ENCODE data around the gene RPL38.
"Not testable (repeated sequence)": the region's sequence is repeated elsewhere in the genome, so short reads cannot be mapped to it uniquely, and the experiment has no call there.

RPL38 gene

GRCh38 chr17:74172700-74173099 lies 30.8 kb upstream of the RPL38 start:
- no peak overlapping the region for H3K9ac ChIP-seq (ENCODE audit: low read depth, low read length)
- H3K9me3 ChIP-seq (ENCODE audit: control insufficient read depth, insufficient read depth, low read length): no peaks in the 10 kb centered on the region
- no peaks in the 10 kb centered on the region; the same call in 1 of the 2 replicates for H3K4me1 ChIP-seq (ENCODE audit: insufficient read depth, low read length)
- H3K36me3 ChIP-seq (ENCODE audit: insufficient read depth, low read length): no peaks in the 10 kb centered on the region

DNA sequence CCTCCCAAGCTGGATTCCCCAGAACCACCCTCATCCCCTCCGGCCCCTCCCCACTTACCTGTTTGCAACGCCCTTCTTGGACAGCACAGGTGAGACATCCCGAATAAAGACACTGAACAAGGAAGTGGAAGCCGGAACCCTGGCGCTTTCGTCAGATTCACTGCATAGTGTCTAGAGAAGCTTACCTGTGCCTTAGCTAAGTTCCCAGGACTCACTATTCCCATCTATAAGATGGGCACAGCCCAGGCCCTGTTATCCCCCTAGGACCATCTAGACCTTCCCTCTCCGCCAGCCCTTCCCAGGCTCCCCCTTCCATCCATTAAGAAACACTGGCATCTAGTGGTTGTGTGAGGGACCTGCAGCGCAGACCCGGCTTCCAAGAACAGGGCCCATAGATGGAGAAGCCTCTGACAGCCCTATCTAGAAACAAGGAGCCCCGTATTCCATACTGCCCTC lies 26.9 kb upstream of the RPL38 start:
- H3K36me3 ChIP-seq (ENCODE audit: insufficient read depth, low read length): no peaks in the 10 kb centered on the region
- no peak overlapping the region for H3K9ac ChIP-seq (ENCODE audit: low read depth, low read length)
- H3K4me1 ChIP-seq (ENCODE audit: insufficient read depth, low read length): no peaks in the 10 kb centered on the region; the same call in 1 of the 2 replicates
- H3K9me3 ChIP-seq (ENCODE audit: control insufficient read depth, insufficient read depth, low read length): no peaks in the 10 kb centered on the region

- Histone ChIP-seq H3K9me3 (ENCODE audit: control insufficient read depth, insufficient read depth, low read length) (no peaks in the 10 kb centered on the region), H3K36me3 (ENCODE audit: insufficient read depth, low read length) (no peaks in the 10 kb centered on the region), H3K9ac (ENCODE audit: low read depth, low read length) (no peak overlapping the region), H3K4me1 (ENCODE audit: insufficient read depth, low read length) (no peaks in the 10 kb centered on the region; the same call in 1 of the 2 replicates)
Observed at GRCh38 chr17:74177018-74177450, 26.4 kb upstream of the RPL38 start.

DNA sequence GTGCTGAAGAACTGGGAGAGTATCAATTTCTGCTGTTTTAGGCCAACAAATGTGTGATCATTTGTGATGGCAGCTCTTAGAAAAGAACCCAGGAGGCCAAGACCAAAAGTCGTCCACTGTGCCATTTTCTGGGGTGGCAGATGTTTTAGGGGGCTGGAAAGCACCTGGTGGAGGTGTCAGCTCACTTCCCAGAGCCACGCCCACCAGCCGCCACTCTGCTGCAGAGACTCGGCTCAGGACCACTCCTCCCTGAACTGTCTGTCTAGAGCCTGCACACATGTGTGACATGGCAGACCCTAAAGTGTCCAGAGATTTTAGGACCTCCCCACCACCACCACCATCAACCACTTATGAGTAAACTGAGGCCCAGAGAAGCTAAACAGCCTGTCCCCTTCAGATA lies 23.9 kb upstream of the RPL38 start:
- no peaks in the 10 kb centered on the region for H3K9me3 ChIP-seq (ENCODE audit: control insufficient read depth, insufficient read depth, low read length)
- H3K9ac ChIP-seq (ENCODE audit: low read depth, low read length): no peak overlapping the region
- H3K36me3 ChIP-seq (ENCODE audit: insufficient read depth, low read length): no peaks in the 10 kb centered on the region
- no peaks in the 10 kb centered on the region; the same call in 1 of the 2 replicates for H3K4me1 ChIP-seq (ENCODE audit: insufficient read depth, low read length)

GRCh38 chr17:74180336-74180735 lies 23.1 kb upstream of the RPL38 start:
- H3K4me1 ChIP-seq (ENCODE audit: insufficient read depth, low read length): no peaks in the 10 kb centered on the region; the same call in 1 of the 2 replicates
- H3K9me3 ChIP-seq (ENCODE audit: control insufficient read depth, insufficient read depth, low read length): no peaks in the 10 kb centered on the region
- no peak overlapping the region for H3K9ac ChIP-seq (ENCODE audit: low read depth, low read length)
- H3K36me3 ChIP-seq (ENCODE audit: insufficient read depth, low read length): no peaks in the 10 kb centered on the region

- Histone ChIP-seq H3K36me3 (ENCODE audit: insufficient read depth, low read length) (no peaks in the 10 kb centered on the region), H3K9me3 (ENCODE audit: control insufficient read depth, insufficient read depth, low read length) (no peaks in the 10 kb centered on the region), H3K9ac (ENCODE audit: low read depth, low read length) (no peak overlapping the region), H3K4me1 (ENCODE audit: insufficient read depth, low read length) (no peaks in the 10 kb centered on the region; the same call in 1 of the 2 replicates)
Observed at GRCh38 chr17:74181341-74181740, 22.1 kb upstream of the RPL38 start.

- Histone ChIP-seq H3K9me3 (ENCODE audit: control insufficient read depth, insufficient read depth, low read length) (no peaks in the 10 kb centered on the region), H3K36me3 (ENCODE audit: insufficient read depth, low read length) (no peaks in the 10 kb centered on the region), H3K4me1 (ENCODE audit: insufficient read depth, low read length) (no peaks in the 10 kb centered on the region; the same call in 1 of the 2 replicates), H3K9ac (ENCODE audit: low read depth, low read length) (no peak overlapping the region)
Observed at GRCh38 chr17:74182041-74182723, 21.3 kb upstream of the RPL38 start.

DNA sequence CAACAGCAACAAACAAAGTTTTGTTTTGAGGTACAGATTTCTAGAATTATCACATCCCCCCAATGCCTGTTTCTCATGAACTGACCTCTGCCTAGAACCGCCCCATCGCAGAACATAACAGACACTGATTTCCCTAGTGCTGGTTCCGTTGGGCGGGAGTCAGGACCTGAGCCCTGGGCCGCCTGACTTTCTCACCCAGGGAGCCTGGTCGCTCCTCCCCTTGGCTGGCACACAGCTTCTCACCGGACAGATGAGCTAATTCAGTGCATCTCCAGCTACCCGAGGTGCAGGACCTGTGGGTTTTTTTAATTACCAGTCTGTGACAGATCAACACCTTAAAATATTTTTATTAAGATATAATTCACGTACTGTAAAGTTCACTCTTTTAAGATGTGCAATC lies 20.1 kb upstream of the RPL38 start:
- Histone ChIP-seq H3K36me3 (ENCODE audit: insufficient read depth, low read length) (no peaks in the 10 kb centered on the region), H3K4me1 (ENCODE audit: insufficient read depth, low read length) (no peaks in the 10 kb centered on the region), H3K9ac (ENCODE audit: low read depth, low read length) (no peak overlapping the region), H3K9me3 (ENCODE audit: control insufficient read depth, insufficient read depth, low read length) (no peaks in the 10 kb centered on the region)

DNA sequence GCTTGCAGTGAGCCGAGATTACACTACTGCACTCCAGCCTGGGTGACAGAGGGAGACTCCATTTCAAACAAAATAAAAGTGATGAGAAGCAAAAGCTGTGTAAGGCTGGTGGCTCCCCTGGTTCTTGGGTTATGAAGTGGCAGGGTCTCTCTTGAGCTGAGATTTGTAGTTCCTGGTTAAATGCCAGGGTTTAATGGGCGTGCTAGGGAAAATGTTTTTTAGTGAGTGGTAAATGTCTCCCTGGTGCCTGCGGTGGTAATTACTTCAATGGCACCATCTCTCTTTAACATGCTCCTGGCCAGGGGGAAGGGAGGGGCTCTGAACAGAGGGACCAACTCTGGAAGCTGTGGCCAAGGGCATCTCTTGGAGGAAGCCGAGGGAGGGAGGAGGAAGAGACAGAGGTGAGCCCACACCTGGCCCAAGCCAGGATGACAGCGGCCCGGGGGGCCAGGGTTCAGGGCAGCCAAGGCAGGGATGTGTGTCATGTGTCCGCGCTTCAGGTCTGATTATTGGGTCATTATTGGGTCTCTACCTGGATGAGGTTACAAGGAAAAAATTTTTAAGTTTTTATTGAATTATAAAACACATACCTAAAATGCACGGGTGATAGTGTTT lies 17.8 kb upstream of the RPL38 start:
- Histone ChIP-seq H3K9ac (ENCODE audit: low read depth, low read length) (no peak overlapping the region), H3K4me1 (ENCODE audit: insufficient read depth, low read length) (no peaks in the 10 kb centered on the region)

DNA sequence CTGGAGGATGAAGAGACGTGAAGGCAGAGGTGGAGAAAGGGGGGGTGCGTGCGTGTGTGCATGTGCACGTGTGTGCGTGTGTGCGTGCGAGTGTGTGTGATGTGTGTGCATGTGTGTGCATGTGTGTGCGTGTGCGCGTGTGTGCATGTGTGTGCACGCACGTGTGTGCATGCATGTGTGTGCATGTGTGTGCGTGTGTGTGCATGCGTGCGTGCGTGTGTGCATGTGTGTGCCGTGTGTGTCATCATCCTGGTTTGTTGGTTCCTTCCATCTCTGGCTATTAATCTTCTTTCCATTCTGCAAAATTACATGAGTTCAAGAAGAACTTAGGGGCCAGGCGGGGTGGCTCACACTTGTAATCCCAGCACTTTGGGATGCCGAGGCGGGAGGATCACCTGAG lies 17.0 kb upstream of the RPL38 start:
- Histone ChIP-seq H3K9ac (ENCODE audit: low read depth, low read length) (no peak overlapping the region), H3K4me1 (ENCODE audit: insufficient read depth, low read length) (no peaks in the 10 kb centered on the region), H3K9me3 (ENCODE audit: control insufficient read depth, insufficient read depth, low read length) (no peaks in the 10 kb centered on the region), H3K36me3 (ENCODE audit: insufficient read depth, low read length) (no peaks in the 10 kb centered on the region)

More for the DNA sequence above, 17.8 kb upstream of the RPL38 start:
- H3K36me3 ChIP-seq (ENCODE audit: insufficient read depth, low read length): no peaks in the 10 kb centered on the region
- H3K9me3 ChIP-seq (ENCODE audit: control insufficient read depth, insufficient read depth, low read length): no peaks in the 10 kb centered on the region

GRCh38 chr17:74187761-74188160 lies 15.7 kb upstream of the RPL38 start:
- Histone ChIP-seq H3K4me1 (ENCODE audit: insufficient read depth, low read length) (no peaks in the 10 kb centered on the region), H3K36me3 (ENCODE audit: insufficient read depth, low read length) (no peaks in the 10 kb centered on the region), H3K9ac (ENCODE audit: low read depth, low read length) (no peak overlapping the region), H3K9me3 (ENCODE audit: control insufficient read depth, insufficient read depth, low read length) (no peaks in the 10 kb centered on the region)

DNA sequence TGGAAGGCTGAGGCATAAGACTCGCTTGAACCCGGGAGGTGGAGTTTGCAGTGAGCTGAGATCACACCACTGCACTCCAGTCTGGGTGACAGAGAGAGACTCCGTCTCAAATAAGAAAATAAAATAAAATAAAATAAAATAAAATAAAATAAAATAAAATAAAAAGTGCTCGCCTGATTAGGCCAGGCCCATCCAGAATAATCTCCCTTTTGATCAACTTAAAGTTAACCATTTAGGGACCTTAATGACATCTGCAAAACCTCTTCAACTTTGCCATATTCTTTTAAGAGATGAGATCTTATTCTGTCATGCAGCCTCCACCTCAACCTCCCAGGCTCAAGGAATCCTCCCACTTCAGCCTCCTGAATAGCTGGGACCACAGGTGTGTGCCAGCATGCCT lies 14.8 kb upstream of the RPL38 start:
- not testable (repeated sequence) for H3K4me1 ChIP-seq (ENCODE audit: insufficient read depth, low read length); H3K9ac ChIP-seq (ENCODE audit: low read depth, low read length)

DNA sequence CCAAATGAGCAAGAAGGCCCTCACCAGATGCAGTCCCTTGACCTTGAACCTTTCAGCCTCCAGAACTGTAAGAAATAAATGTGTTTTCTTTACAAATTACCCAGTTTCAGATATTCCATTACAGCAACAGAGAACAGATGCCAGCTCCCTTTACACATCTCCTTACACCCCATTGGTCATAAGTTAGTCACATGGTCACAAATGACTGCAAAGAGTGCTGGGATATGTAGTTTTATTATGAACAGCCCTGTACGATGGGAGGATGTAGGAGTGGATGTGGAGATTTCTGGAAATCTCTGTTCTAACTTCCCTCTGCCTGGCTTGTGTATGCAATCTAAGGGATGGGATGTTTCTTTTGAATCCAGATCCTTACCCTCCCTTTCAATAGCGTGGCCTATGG lies 13.3 kb upstream of the RPL38 start:
- Histone ChIP-seq H3K9me3 (ENCODE audit: control insufficient read depth, insufficient read depth, low read length) (no peaks in the 10 kb centered on the region), H3K4me1 (ENCODE audit: insufficient read depth, low read length) (no peaks in the 10 kb centered on the region)

More for the DNA sequence above, 14.8 kb upstream of the RPL38 start:
- H3K36me3 ChIP-seq (ENCODE audit: insufficient read depth, low read length); H3K9me3 ChIP-seq (ENCODE audit: control insufficient read depth, insufficient read depth, low read length): not testable (repeated sequence)

DNA sequence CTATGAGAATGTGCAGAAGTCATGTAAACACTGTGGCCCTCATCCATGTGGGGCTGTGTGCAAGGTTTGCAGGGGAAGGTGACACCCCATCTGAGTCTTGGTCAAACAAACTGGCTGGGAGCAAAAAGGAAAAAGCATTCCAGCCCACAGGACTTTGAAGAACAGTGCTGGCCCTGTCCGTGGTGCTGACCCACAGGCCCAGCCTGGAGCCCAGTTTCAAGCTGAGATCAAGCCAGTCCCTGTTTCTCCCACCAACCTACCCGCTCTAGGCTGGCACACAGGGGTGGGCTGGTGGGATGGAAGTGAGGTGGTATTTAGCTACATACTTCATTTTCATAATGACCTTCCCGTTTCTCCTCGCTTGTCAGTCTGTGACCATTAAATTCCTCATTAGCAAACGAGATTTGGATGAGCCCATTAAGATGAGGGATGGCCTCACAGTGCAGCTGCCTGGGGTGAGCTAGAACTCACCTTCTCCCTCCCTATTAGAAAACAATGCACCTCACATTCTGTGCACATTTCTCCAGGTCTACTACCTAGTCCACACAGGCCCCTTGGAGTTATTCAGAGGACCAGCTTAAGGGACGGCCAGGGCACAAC lies 12.6 kb upstream of the RPL38 start:
- H3K36me3 ChIP-seq (ENCODE audit: insufficient read depth, low read length): no peaks in the 10 kb centered on the region
- H3K9me3 ChIP-seq (ENCODE audit: control insufficient read depth, insufficient read depth, low read length): no peaks in the 10 kb centered on the region
- H3K4me1 ChIP-seq (ENCODE audit: insufficient read depth, low read length): no peaks in the 10 kb centered on the region
- H3K9ac ChIP-seq (ENCODE audit: low read depth, low read length): no peak overlapping the region

More for the DNA sequence above, 13.3 kb upstream of the RPL38 start:
- Histone ChIP-seq H3K36me3 (ENCODE audit: insufficient read depth, low read length) (no peaks in the 10 kb centered on the region), H3K9ac (ENCODE audit: low read depth, low read length) (no peak overlapping the region)

Measured in ES-I3 (cell line).